Urothelium cell line (cell line): Measurements from ENCODE around the gene PRDM15.

Experiments used
- DNase-seq: peaks from one replicate; pipeline ENCODE4 v3.0.0; 2011; ENCODE audit warnings: low spot score, mixed read lengths
- FAIRE-seq: peaks from 2 replicates; lab custom pipeline; 2011; peaks lifted over from hg19 to GRCh38; lab: Jason Lieb, UNC

Gene PRDM15

GRCh38 chr21:41846536-41846935, 32.6 kb downstream of the PRDM15 start:
- no peak for FAIRE-seq
- no peak for DNase-seq

GRCh38 chr21:41846033-41846317, 33.2 kb downstream of the PRDM15 start:
- FAIRE-seq (no peak), DNase-seq (no peak)

DNA sequence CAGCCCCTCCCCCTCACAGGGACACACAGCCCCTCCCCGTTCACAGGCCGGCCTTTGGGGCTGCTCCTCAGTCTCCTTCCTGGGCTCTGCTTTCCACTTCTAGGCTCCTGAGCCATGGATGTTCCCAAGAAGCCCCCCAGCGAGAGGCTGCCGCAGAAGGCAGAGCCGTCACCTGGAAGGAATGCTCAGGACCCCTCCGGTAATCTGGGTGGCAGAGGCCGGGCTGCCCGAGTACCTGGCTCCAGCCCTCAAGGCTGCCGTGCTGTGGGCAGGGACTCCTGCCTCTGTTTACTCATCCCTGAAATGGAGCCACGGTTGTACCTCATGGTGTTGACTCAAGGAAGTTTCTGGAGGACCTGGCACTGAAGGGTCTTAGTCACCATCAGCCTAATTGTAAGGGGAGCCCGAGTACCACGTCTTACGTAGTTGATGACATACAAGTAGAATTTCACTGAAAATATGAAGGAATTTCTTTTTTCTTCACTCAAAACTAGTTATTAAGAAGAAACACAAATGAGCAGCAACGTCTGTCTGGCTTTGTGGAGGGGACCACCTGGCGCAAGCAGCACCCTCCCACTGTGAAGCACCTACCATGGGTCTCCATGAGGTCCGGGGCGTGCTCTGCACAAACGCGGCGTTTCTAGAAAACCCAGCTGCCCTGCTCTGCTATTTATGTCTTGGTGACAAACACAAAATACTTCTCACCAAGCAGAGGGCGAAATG, 33.7 kb downstream of the PRDM15 start:
- DNase-seq (no peak), FAIRE-seq (no peak)

- no peak for DNase-seq
- FAIRE-seq = no peak
Measured at GRCh38 chr21:41843584-41843983, 35.6 kb downstream of the PRDM15 start.

- FAIRE-seq = no peak
- DNase-seq = no peak
Measured at GRCh38 chr21:41840880-41841279, 38.3 kb downstream of the PRDM15 start.

GRCh38 chr21:41839387-41840000, 39.6 kb downstream of the PRDM15 start:
- no peak for FAIRE-seq
- DNase-seq = no peak

GRCh38 chr21:41837756-41838297, 41.3 kb downstream of the PRDM15 start:
- FAIRE-seq (no peak), DNase-seq (no peak)

DNA sequence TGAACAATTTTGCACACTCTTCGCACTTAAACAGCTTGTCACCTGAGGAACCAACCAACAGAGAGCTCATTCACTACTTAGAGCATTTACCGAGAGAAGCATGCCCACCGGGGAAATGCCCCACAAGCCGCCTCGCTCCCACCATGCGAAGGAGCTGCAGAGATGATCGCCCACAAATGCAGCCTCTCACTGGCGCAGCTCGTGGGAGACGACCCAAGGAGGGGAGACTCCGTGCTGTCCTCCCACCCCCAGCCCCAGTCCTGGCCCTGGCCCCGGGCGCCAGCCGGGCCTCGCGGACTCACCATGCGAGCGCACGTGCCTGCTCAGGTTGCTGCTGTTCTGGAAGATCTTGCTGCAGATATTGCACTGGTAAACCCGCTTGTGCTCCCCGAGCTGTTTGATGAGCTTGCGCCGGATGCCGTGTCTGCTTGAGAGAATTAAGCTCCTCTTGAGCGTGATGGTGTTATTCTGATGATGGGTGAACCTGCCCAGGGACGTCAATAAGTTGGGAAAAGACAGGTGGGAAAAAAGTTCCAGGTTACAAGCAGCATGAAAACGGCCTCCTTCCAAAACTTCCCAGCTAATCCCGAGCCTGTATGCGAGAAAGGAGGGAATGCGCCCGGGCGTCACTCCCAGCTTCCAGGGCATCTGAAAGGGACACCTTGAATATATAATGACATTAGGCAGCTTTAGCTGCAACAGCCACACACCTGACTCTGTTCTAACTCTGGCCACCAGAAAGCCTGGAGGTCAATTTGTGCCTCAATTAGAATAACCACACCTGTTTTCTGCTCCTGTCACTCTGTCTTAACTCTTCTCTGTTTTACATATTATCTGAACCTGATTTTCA, 42.8 kb downstream of the PRDM15 start:
- FAIRE-seq (no peak), DNase-seq (no peak)

GRCh38 chr21:41835711-41836154, 43.4 kb downstream of the PRDM15 start:
- FAIRE-seq (no peak), DNase-seq (no peak)

DNA sequence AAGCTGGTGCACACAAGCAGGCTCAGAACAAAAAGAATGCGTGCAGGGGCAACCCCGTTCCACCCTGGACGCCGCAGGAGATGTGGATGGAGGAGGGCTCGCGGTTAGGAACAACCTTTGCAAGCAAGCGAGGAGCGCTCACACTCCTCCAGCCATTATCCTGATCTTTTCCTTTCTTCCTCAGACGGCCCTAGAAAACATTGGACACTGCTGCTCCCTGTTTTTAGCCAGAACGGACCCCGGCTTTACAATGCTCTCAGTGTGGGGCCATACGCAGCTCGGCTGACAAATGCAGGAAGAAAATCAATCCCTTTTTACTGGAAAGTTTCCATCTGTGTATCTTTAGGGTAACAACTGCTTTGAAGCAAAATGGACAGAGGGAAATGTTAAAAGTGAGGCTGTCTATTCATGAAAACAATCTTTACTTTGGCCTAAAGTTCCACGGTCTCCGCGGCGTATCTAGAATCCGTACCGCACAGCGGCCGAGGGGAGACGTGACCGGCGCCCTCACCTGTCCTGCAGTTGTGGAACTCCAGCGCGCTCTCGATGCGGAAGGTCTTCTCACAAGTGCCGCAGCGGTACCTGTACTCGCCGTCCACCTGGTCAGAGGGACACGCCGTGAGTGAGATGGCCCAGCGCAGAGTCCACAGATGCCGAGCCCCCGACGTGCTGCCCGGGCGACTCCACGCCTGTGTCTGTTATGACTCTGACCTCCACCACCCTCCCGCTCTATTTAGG, 44.0 kb downstream of the PRDM15 start:
- DNase-seq (no peak), FAIRE-seq (no peak)

DNA sequence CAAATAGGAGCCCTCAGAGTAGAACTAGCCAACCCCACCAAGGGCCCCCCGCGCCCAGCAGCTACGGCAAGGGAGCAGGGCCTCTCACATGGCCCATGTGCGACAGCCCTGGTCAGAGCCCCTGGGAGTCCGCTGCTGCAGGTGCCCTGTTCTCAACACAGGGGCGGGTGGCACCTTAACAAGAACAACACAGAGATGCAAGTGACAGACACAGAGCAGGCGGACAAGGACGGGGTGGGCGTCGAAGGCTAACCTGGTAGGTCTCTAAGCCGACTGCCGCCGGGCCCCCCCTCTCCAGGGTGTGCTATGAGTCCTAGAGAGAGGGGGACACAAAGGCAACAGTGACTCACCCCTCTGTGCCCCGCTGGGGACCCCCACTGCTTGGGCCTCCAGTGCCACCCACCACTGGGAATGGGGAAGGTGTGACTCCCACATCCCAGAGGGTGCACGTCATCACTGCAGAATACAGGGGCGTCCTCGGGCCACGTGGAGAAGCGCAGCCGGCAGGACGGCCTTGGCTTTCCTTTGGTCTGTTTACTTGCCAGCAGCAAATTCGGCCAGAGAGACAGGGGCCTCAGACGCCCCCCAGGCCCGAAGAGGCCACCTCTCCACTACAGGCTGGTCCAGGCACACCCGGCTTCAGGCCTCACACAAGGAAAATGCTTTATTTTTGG, 44.8 kb downstream of the PRDM15 start:
- FAIRE-seq (no peak), DNase-seq (no peak)

- DNase-seq = no peak
- no peak for FAIRE-seq
Measured at GRCh38 chr21:41833497-41834115, 45.5 kb downstream of the PRDM15 start.

- FAIRE-seq (no peak), DNase-seq (no peak)
Measured at GRCh38 chr21:41832596-41833496, 46.3 kb downstream of the PRDM15 start.

DNA sequence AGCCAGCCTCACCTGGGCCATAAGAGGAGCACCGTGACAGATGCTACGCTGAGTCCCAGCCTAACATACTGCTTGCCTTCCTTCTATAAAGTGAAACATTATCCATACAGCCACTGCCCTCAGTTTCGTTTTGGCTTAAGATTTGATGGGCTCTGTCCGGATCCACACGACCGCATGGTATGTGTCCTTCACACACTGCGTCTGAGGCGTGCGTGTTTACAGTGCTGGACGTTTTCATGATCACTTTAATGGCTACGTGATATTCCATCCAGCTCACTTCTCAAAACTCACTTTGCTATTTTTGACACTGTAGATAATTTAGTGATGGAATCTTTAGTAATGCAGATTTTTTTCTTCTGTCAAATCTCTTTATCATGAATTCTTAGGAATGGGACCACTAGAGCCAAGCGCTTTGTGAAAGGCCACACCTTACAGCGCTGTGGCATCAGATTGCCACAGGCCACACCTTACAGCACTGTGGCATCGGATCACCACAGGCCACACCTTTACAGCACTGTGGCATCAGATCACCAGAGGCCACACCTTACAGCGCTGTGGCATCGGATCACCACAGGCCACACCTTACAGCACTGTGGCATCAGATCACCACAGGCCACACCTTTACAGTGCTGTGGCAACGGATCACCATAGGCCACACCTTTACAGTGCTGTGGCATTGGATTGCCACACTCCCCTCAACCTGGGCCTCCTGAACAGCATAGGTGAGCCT, 47.1 kb downstream of the PRDM15 start:
- no peak for FAIRE-seq
- DNase-seq = no peak

DNA sequence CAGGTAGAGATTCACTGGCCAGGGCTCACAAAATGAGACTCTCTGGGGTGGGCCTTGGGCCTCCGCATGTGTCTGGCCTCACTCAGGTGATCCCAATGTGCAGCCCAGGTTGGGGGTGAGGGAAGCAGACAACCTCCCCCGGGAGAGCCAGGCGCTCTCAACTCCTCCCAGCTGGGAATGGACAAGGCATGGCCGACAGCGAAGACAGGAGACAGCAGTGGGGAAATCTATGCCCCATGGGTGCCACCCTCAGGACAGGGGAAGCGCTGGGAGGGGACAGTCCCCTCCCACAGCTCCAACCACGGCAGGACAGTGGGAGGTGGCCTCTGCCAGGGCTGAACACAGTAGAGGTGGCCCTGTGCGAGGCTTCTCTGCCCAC, 47.7 kb downstream of the PRDM15 start:
- no peak for DNase-seq
- FAIRE-seq = no peak

GRCh38 chr21:41830764-41831452, 48.2 kb downstream of the PRDM15 start:
- DNase-seq = no peak
- FAIRE-seq = no peak

- DNase-seq = no peak
- no peak for FAIRE-seq
Measured at GRCh38 chr21:41830145-41830707, 48.9 kb downstream of the PRDM15 start.
